ENCODE results near the gene SFRP4. TPM values are rescaled to one million over a fixed set of nuclear protein-coding genes. Genes with fewer than 3 reads are reported as not detected.
"Not testable (repeated sequence)": the region's sequence is repeated elsewhere in the genome, so short reads cannot be mapped to it uniquely, and the experiment has no call there.

Gene SFRP4
- total RNA-seq, 1 experiment from 2014 or later: not detected

DNA sequence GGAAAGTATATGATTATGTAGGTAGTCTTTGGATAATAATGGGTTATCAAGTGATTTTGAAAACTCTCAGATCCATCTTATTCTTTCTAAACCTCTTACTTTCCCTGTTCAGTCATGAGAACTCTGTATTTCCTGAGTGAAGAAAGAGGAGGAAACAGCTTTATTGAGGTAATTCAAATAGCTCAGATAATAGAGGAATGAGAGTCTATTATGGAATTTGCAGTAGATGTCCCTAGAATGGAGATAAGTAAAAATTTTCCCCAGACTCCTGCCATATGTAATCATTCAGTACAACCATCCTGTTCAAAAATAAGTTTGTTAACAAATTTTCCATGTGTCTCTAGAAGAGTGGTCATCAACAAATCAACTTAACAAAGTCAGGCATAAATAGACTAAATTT, 40.2 kb upstream of the SFRP4 start:
- Histone ChIP-seq H3K4ac (ENCODE audit: low read depth, low read length) (no peak overlapping the region), H2AK5ac (ENCODE audit: insufficient read length, low read length) (no peak overlapping the region), H3K4me2 (ENCODE audit: insufficient read depth, insufficient read length, low read length) (no peak overlapping the region), H4K20me1 (ENCODE audit: control insufficient read depth, insufficient read depth, insufficient read length) (no peaks in the 10 kb centered on the region), H3K79me1 (ENCODE audit: insufficient read depth, low read depth, low read length, poor library complexity, severe bottlenecking) (no peaks in the 10 kb centered on the region), H4K5ac (ENCODE audit: insufficient read length, low read depth, low read length) (no peak overlapping the region), H3K56ac (ENCODE audit: insufficient read length, low read depth, low read length) (no peak overlapping the region), H2BK12ac (ENCODE audit: insufficient read length, low read depth, low read length) (no peak overlapping the region), H3K23me2 (ENCODE audit: insufficient read length, low read depth, low read length, poor library complexity, severe bottlenecking) (no peaks in the 10 kb centered on the region), H3T11ph (ENCODE audit: low read length) (no peak overlapping the region), H3K27ac (ENCODE audit: insufficient read length, low read depth, low read length) (no peak overlapping the region), H4K91ac (ENCODE audit: insufficient read length, low read depth, low read length) (no peak overlapping the region), H3K14ac (ENCODE audit: insufficient read depth, low read length) (no peak overlapping the region), H2BK120ac (ENCODE audit: low read depth, low read length, poor library complexity, severe bottlenecking) (no peak overlapping the region), H2BK15ac (ENCODE audit: low read depth, low read length) (no peak overlapping the region), H3K18ac (ENCODE audit: insufficient read length, low read depth, low read length) (no peak overlapping the region), H2BK20ac (ENCODE audit: low read depth, low read length, poor library complexity, severe bottlenecking) (no peak overlapping the region), H3K23ac (ENCODE audit: insufficient read length, low read depth, low read length) (no peak overlapping the region), H4K8ac (replicated peaks; ENCODE audit: insufficient read length, low read depth, low read length) (no peak overlapping the region), H3K9ac (ENCODE audit: extremely low read depth, insufficient read length, low read length) (no peak overlapping the region), H2AFZ (ENCODE audit: low read length) (no peak overlapping the region), H3K79me2 (ENCODE audit: insufficient read depth, low read length) (no peaks in the 10 kb centered on the region), H2BK5ac (ENCODE audit: insufficient read length, low read length) (no peak overlapping the region), H3K4me1 (ENCODE audit: insufficient read depth, low read length) (no peaks in the 10 kb centered on the region), H3K9me3 (ENCODE audit: control insufficient read depth, low read depth, low read length) (no peaks in the 10 kb centered on the region), H3K27me3 (ENCODE audit: insufficient read depth, low read length) (no peaks in the 10 kb centered on the region)
- H3K9me3 Mint-ChIP-seq: no peaks in the 10 kb centered on the region
- H3K27ac Mint-ChIP-seq: no peak overlapping the region
- DNase-seq: no peak
- TF ChIP-seq, protein P1, sequence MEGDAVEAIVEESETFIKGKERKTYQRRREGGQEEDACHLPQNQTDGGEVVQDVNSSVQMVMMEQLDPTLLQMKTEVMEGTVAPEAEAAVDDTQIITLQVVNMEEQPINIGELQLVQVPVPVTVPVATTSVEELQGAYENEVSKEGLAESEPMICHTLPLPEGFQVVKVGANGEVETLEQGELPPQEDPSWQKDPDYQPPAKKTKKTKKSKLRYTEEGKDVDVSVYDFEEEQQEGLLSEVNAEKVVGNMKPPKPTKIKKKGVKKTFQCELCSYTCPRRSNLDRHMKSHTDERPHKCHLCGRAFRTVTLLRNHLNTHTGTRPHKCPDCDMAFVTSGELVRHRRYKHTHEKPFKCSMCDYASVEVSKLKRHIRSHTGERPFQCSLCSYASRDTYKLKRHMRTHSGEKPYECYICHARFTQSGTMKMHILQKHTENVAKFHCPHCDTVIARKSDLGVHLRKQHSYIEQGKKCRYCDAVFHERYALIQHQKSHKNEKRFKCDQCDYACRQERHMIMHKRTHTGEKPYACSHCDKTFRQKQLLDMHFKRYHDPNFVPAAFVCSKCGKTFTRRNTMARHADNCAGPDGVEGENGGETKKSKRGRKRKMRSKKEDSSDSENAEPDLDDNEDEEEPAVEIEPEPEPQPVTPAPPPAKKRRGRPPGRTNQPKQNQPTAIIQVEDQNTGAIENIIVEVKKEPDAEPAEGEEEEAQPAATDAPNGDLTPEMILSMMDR (conservative IDR thresholded peaks at IDR 0.05): no peak
- H3K4me3 Mint-ChIP-seq: no peak overlapping the region
- no peaks in the 10 kb centered on the region for H3K4me1 Mint-ChIP-seq
- peaks cover 2% of the 10 kb centered on the region for H3K27me3 Mint-ChIP-seq (ENCODE audit: low read depth)
- H3K36me3 Mint-ChIP-seq (ENCODE audit: insufficient read depth in 1 of 3, low read depth in 3 of 3): no peaks in the 10 kb centered on the region

DNA sequence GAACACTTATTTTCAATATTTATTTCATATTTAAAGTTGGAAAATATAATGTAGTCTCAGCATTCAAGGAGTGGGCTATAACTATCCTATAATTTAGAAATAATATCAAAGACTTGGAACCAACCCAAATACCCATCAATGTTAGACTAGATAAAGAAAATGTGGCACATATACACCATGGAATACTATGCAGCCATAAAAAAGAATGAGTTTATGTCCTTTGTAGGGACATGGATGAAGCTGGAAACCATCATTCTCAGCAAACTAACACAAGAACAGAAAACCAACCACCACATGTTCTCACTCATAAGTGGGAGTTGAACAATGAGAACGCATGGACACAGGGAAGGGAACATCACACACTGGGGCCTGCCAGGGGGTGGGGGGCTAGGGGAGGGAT, 37.6 kb upstream of the SFRP4 start:
- H3T11ph ChIP-seq (ENCODE audit: low read length); H2BK12ac ChIP-seq (ENCODE audit: insufficient read length, low read depth, low read length); H2BK20ac ChIP-seq (ENCODE audit: low read depth, low read length, poor library complexity, severe bottlenecking); H4K91ac ChIP-seq (ENCODE audit: insufficient read length, low read depth, low read length); H4K20me1 ChIP-seq (ENCODE audit: control insufficient read depth, insufficient read depth, insufficient read length); H3K9me3 Mint-ChIP-seq; H3K18ac ChIP-seq (ENCODE audit: insufficient read length, low read depth, low read length); H2AFZ ChIP-seq (ENCODE audit: low read length); H3K14ac ChIP-seq (ENCODE audit: insufficient read depth, low read length); H3K36me3 Mint-ChIP-seq (ENCODE audit: insufficient read depth in 1 of 3, low read depth in 3 of 3); DNase-seq; H3K27me3 ChIP-seq (ENCODE audit: insufficient read depth, low read length); H2BK5ac ChIP-seq (ENCODE audit: insufficient read length, low read length); H3K23me2 ChIP-seq (ENCODE audit: insufficient read length, low read depth, low read length, poor library complexity, severe bottlenecking); H3K9me3 ChIP-seq (ENCODE audit: control insufficient read depth, low read depth, low read length); H3K79me2 ChIP-seq (ENCODE audit: insufficient read depth, low read length); H4K8ac ChIP-seq (replicated peaks; ENCODE audit: insufficient read length, low read depth, low read length); H3K4me3 Mint-ChIP-seq; H3K4me2 ChIP-seq (ENCODE audit: insufficient read depth, insufficient read length, low read length); H2BK15ac ChIP-seq (ENCODE audit: low read depth, low read length); H3K4me1 ChIP-seq (ENCODE audit: insufficient read depth, low read length); H2AK5ac ChIP-seq (ENCODE audit: insufficient read length, low read length); H3K79me1 ChIP-seq (ENCODE audit: insufficient read depth, low read depth, low read length, poor library complexity, severe bottlenecking); H2BK120ac ChIP-seq (ENCODE audit: low read depth, low read length, poor library complexity, severe bottlenecking); H3K4ac ChIP-seq (ENCODE audit: low read depth, low read length); H3K27me3 Mint-ChIP-seq (ENCODE audit: low read depth); H3K4me1 Mint-ChIP-seq; H3K27ac ChIP-seq (ENCODE audit: insufficient read length, low read depth, low read length); H3K23ac ChIP-seq (ENCODE audit: insufficient read length, low read depth, low read length); H3K56ac ChIP-seq (ENCODE audit: insufficient read length, low read depth, low read length); H4K5ac ChIP-seq (ENCODE audit: insufficient read length, low read depth, low read length); H3K9ac ChIP-seq (ENCODE audit: extremely low read depth, insufficient read length, low read length); H3K27ac Mint-ChIP-seq: not testable (repeated sequence)
- no CpG with 5 or more reads among the region's 1 CpG for WGBS (ENCODE audit: extremely low coverage, insufficient read length, low lambda C conversion rate)
